Activated T-cell treated with anti-CD3 and anti-CD28 coated beads, Interleukin-2, amount 50 U/mL, for 72 hours (primary cell): ENCODE data around the gene GIPC3. TPM values are rescaled to one million over a fixed set of nuclear protein-coding genes. Genes with fewer than 3 reads are reported as not detected.
A peak's percentile ranks its signal among the peaks of the same experiment; 100 is the strongest.
"Not testable (repeated sequence)": the region's sequence is repeated elsewhere in the genome, so short reads cannot be mapped to it uniquely, and the experiment has no call there.

Experiments
- ATAC-seq, 2 donors: fragments of 150-1000 bp; cut with Tn5 transposase; replicated peaks in 1 of 2; 2 replicates each; pipeline ENCODE4 v1.10.0; 2021; ENCODE audit warnings: moderate library complexity in 2 of 2, mild to moderate bottlenecking in 1 of 2
- DNase-seq, 2 donors: peaks; one replicate each; pipeline ENCODE4 v3.0.0; 2021 to 2022; ENCODE audit warnings: mixed read lengths in 1 of 2
- H3K27ac Mint-ChIP-seq: one replicate; pipeline ENCODE4 v1.8.0; 2022; ENCODE audit warnings: mild to moderate bottlenecking, moderate library complexity, mixed read lengths
- H3K27me3 Mint-ChIP-seq: one replicate; pipeline ENCODE4 v1.8.0; 2022; ENCODE audit warnings: low read depth, mixed read lengths
- H3K36me3 Mint-ChIP-seq, 2 donors: one replicate each; pipeline ENCODE4 v1.8.0; 2022; ENCODE audit warnings: mixed read lengths in 2 of 2, mild to moderate bottlenecking in 1 of 2; ENCODE audit not compliant: insufficient read depth in 2 of 2
- H3K4me1 Mint-ChIP-seq: one replicate; pipeline ENCODE4 v1.8.0; 2022; ENCODE audit warnings: low read depth, mixed read lengths
- H3K4me3 Mint-ChIP-seq, 2 donors: one replicate each; pipeline ENCODE4 v1.8.0; 2022; ENCODE audit warnings: mild to moderate bottlenecking in 2 of 2, mixed read lengths in 2 of 2, moderate library complexity in 2 of 2
- H3K9me3 Mint-ChIP-seq, 2 donors: one replicate each; pipeline ENCODE4 v1.8.0; 2022; ENCODE audit warnings: mixed read lengths in 2 of 2
- total RNA-seq, 2 donors: library from RNA; stranded (reverse); gene quantifications; one replicate each; pipeline ENCODE4 v1.2.3, GENCODE V29; 2022

GIPC3 gene
- total RNA-seq, 2 donors from 2014 or later, result 0.65 to 1.1 TPM

- Mint-ChIP-seq H3K27me3 (no peaks in the 10 kb centered on the region), H3K4me3 (peak overlapping the region; percentile 85 to 96), H3K9me3 (no peaks in the 10 kb centered on the region), H3K27ac (peak overlapping the region; percentile 56), H3K36me3 (peaks cover 0 to 2% of the 10 kb centered on the region in 2 donors), H3K4me1 (peaks cover 55% of the 10 kb centered on the region)
- DNase-seq (peak; percentile 74 to 80), ATAC-seq (peak; percentile 46 to 54)
These were observed 28.3 kb upstream of the GIPC3 start for GRCh38 chr19:3556978-3557460.

GRCh38 chr19:3557461-3558248, 27.6 kb upstream of the GIPC3 start, which contains the start of gene MFSD12:
Gene MFSD12 (minus strand): TSS chr19:3557586. CDS start chr19:3557403, 183 bp downstream.
- Mint-ChIP-seq H3K27ac (peak within 1 kb of the TSS; percentile 87), H3K9me3 (no peaks in the 10 kb centered on the region), H3K27me3 (no peaks in the 10 kb centered on the region), H3K4me1 (peaks cover 52% of the 10 kb centered on the region), H3K4me3 (peak within 1 kb of the TSS; percentile 85 to 96), H3K36me3 (peaks cover 0 to 2% of the 10 kb centered on the region in 2 donors)
- peak; percentile 98 for DNase-seq
- ATAC-seq, result peak; percentile 93 to 94

- H3K9me3 Mint-ChIP-seq, result no peaks in the 10 kb centered on the region
These were observed 21.4 kb upstream of the GIPC3 start for GRCh38 chr19:3563709-3564524.

GRCh38 chr19:3565139-3565538, 20.1 kb upstream of the GIPC3 start:
- Mint-ChIP-seq H3K36me3 (no peaks in the 10 kb centered on the region), H3K4me1 (no peaks in the 10 kb centered on the region), H3K27me3 (no peaks in the 10 kb centered on the region), H3K4me3 (no peak overlapping the region), H3K27ac (no peak overlapping the region), H3K9me3 (no peaks in the 10 kb centered on the region)
- ATAC-seq (no peak), DNase-seq (no peak)

More at GRCh38 chr19:3563709-3564524, 21.4 kb upstream of the GIPC3 start:
- no peak for DNase-seq
- Mint-ChIP-seq H3K27me3 (no peaks in the 10 kb centered on the region), H3K4me1 (peaks cover 4% of the 10 kb centered on the region), H3K27ac (no peak overlapping the region), H3K36me3 (no peaks in the 10 kb centered on the region), H3K4me3 (no peak overlapping the region)
- no peak for ATAC-seq

GRCh38 chr19:3570042-3570441, 15.2 kb upstream of the GIPC3 start:
- not testable (repeated sequence) for H3K27ac Mint-ChIP-seq, H3K9me3 Mint-ChIP-seq, ATAC-seq, DNase-seq, H3K4me3 Mint-ChIP-seq, H3K27me3 Mint-ChIP-seq, H3K36me3 Mint-ChIP-seq
- H3K4me1 Mint-ChIP-seq, result peaks cover 21% of the 10 kb centered on the region

GRCh38 chr19:3570606-3571011, 14.7 kb upstream of the GIPC3 start:
- ATAC-seq (no peak), DNase-seq (no peak)
- Mint-ChIP-seq H3K4me3 (no peak overlapping the region), H3K4me1 (peaks cover 21% of the 10 kb centered on the region), H3K27me3 (no peaks in the 10 kb centered on the region), H3K36me3 (peaks cover 2 to 4% of the 10 kb centered on the region in 2 donors), H3K9me3 (no peaks in the 10 kb centered on the region), H3K27ac (no peak overlapping the region)

GRCh38 chr19:3572132-3572854, 13.0 kb upstream of the GIPC3 start:
- no peak overlapping the region for H3K27ac Mint-ChIP-seq
- peak; percentile 93 for ATAC-seq
- DNase-seq, result peak; percentile 99

GRCh38 chr19:3572855-3573161, 12.5 kb upstream of the GIPC3 start, which contains the start of gene HMG20B:
Gene HMG20B (plus strand): TSS chr19:3572944. CDS start chr19:3573310, 366 bp downstream.
- Mint-ChIP-seq H3K4me1 (peaks cover 21% of the 10 kb centered on the region), H3K4me3 (peak within 1 kb of the TSS; percentile 84 to 88), H3K9me3 (no peaks in the 10 kb centered on the region), H3K27ac (peak within 1 kb of the TSS; percentile 42), H3K36me3 (peaks cover 2 to 4% of the 10 kb centered on the region in 2 donors), H3K27me3 (no peaks in the 10 kb centered on the region)
- DNase-seq, result no peak
- no peak for ATAC-seq

More at GRCh38 chr19:3572132-3572854, 13.0 kb upstream of the GIPC3 start:
- Mint-ChIP-seq H3K4me3 (peak overlapping the region; percentile 84 to 88), H3K9me3 (no peaks in the 10 kb centered on the region), H3K4me1 (peaks cover 21% of the 10 kb centered on the region), H3K36me3 (peaks cover 2 to 4% of the 10 kb centered on the region in 2 donors), H3K27me3 (no peaks in the 10 kb centered on the region)

- ATAC-seq, result peak; percentile 15 to 26
- H3K27ac Mint-ChIP-seq, result peak overlapping the region; percentile 42
- H3K4me3 Mint-ChIP-seq, result peak overlapping the region; percentile 78 to 84
- H3K27me3 Mint-ChIP-seq, result no peaks in the 10 kb centered on the region
- no peaks in the 10 kb centered on the region for H3K9me3 Mint-ChIP-seq
- H3K36me3 Mint-ChIP-seq, result peaks cover 2 to 4% of the 10 kb centered on the region in 2 donors
- H3K4me1 Mint-ChIP-seq, result peaks cover 21% of the 10 kb centered on the region
- DNase-seq, result peak; percentile 46 to 51
These were observed 12.0 kb upstream of the GIPC3 start for GRCh38 chr19:3573162-3573857.

- Mint-ChIP-seq H3K4me3 (peak overlapping the region; percentile 78 to 84), H3K36me3 (peaks cover 2 to 4% of the 10 kb centered on the region in 2 donors), H3K27me3 (no peaks in the 10 kb centered on the region), H3K4me1 (peaks cover 21% of the 10 kb centered on the region), H3K27ac (no peak overlapping the region), H3K9me3 (no peaks in the 10 kb centered on the region)
- ATAC-seq (peak; percentile 47 to 49), DNase-seq (peak; percentile 95 to 96)
These were observed 11.2 kb upstream of the GIPC3 start for GRCh38 chr19:3573858-3574637.

- H3K27ac Mint-ChIP-seq, result no peak overlapping the region
These were observed 10.0 kb upstream of the GIPC3 start for GRCh38 chr19:3575260-3575741.

More at GRCh38 chr19:3575260-3575741, 10.0 kb upstream of the GIPC3 start:
- Mint-ChIP-seq H3K9me3 (no peaks in the 10 kb centered on the region), H3K4me3 (no peak overlapping the region), H3K27me3 (no peaks in the 10 kb centered on the region), H3K4me1 (peaks cover 21% of the 10 kb centered on the region), H3K36me3 (peaks cover 2 to 4% of the 10 kb centered on the region in 2 donors)
- DNase-seq, result peak in 1 of 2 donors; percentile 19
- no peak for ATAC-seq
